GM12872 (cell line): Measurements from ENCODE around the gene MAFG.

Experiments
- TF ChIP-seq, protein P1 (sequence below): IDR thresholded peaks from 3 replicates; pipeline ENCODE4 v1.5.1; 2011; ENCODE audit warnings: low read depth, mild to moderate bottlenecking, low read length, moderate library complexity; ENCODE audit not compliant: insufficient read depth

The MAFG gene

DNA sequence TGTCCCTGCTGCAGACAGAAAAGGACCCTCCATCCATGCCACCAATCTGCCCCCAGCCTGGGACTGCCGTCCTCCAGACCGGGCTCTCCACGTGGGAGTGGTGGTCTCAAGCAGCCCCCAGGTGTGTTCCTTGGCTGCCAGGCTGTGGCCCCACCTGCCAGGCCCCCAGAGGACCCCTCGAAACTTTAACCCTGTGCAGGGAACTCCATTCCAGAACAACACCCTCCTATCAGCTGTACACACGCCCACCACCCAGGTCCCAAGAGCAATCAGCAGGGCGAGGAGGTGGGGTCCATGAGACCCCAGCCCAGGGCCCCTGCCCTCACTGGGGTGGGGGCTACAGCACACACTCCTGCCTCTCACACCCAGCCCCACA is 8.2 kb upstream of the MAFG start:
- TF ChIP-seq, protein P1, sequence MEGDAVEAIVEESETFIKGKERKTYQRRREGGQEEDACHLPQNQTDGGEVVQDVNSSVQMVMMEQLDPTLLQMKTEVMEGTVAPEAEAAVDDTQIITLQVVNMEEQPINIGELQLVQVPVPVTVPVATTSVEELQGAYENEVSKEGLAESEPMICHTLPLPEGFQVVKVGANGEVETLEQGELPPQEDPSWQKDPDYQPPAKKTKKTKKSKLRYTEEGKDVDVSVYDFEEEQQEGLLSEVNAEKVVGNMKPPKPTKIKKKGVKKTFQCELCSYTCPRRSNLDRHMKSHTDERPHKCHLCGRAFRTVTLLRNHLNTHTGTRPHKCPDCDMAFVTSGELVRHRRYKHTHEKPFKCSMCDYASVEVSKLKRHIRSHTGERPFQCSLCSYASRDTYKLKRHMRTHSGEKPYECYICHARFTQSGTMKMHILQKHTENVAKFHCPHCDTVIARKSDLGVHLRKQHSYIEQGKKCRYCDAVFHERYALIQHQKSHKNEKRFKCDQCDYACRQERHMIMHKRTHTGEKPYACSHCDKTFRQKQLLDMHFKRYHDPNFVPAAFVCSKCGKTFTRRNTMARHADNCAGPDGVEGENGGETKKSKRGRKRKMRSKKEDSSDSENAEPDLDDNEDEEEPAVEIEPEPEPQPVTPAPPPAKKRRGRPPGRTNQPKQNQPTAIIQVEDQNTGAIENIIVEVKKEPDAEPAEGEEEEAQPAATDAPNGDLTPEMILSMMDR: no peak

DNA sequence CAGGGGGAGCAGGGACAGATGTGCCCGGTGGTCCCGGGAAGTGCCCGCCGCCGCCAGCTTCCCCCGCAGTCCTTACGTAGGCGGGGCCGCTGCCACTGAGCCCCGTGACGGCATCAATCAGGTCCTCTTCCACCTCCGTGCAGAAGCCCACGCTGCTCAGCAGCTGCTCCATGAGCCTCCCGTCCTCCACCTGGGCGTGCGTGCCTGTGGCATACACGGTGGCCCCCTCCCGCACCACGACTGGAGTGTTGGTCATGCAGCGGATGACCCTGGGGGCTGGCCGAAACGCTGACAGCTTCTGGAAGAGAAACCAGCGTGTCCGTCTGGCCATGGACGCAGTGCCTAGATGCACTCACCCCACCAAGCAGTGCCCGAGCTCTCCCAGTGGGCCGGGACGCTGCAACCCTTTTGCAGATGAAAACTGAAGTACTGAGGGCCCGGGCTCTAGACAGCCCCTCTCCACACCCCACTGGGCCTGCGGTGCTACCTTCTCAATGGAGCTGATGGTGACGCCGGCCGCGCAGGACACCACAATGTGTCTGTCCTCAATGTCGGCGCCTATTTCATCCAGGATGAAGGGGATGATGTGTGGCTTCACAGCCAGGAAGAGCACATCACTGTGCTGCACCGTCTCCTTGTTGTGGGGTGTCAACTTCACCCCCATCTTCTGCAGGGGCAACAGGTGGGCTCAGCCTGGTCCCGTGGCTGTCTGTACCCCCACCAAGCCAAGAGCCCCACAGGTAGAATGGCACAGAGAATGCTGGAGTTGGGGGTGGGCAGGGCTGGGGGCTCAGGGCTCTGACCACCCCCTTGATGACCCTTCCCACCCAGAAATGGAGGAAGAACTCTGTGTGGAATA is 7.5 kb upstream of the MAFG start:
- TF ChIP-seq, protein P1: no peak

DNA sequence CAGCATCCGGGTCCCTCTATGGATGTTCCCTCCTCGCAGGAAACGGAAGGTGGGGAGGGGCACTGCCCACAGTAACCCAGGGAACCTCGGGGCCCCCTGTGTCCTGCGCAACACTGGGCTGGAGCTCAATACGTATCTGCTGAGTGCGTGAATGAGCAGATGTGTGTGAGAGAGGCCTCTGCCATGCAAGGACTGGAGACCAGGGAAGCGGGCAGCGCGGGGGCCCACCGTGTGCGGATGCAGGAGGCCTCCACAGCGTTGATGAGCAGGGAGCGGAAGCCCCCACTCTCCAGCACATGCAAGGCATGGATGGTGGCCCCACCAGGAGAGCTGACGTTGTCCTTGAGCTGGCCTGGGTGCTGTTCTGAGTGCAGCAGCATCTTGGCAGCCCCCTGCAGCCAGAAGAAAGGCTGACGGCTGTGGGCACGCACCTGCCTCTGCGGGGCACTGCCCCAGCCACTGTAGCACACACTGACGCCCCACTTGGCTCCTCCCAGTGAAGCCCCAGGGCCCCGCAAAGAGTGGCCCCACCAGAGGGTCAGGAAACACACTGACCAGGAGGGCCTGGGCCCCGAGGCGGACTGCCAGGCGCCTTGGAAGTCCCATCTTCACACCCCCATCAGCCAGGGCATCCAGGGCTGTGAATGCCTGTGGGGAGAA is 6.7 kb upstream of the MAFG start:
- TF ChIP-seq, protein P1: no peak

- TF ChIP-seq, protein P1: no peak
Observed at GRCh38 chr17:81933178-81933699, 5.7 kb upstream of the MAFG start.

- TF ChIP-seq, protein P1: no peak
Observed at GRCh38 chr17:81932333-81932983, 4.9 kb upstream of the MAFG start.

GRCh38 chr17:81931557-81932332 is 4.2 kb upstream of the MAFG start:
- TF ChIP-seq, protein P1: no peak
